Measurements from ENCODE around the gene DHRS7. TPM values are rescaled to one million over a fixed set of nuclear protein-coding genes. Genes with fewer than 3 reads are reported as not detected.

The DHRS7 gene
- total and polyA plus RNA-seq, 10 of the 15 experiments (the other 5 are each of a cell fraction or from before 2014, with no cell fraction given) = 55.0 to 99.8 (median 62.2) TPM

DNA sequence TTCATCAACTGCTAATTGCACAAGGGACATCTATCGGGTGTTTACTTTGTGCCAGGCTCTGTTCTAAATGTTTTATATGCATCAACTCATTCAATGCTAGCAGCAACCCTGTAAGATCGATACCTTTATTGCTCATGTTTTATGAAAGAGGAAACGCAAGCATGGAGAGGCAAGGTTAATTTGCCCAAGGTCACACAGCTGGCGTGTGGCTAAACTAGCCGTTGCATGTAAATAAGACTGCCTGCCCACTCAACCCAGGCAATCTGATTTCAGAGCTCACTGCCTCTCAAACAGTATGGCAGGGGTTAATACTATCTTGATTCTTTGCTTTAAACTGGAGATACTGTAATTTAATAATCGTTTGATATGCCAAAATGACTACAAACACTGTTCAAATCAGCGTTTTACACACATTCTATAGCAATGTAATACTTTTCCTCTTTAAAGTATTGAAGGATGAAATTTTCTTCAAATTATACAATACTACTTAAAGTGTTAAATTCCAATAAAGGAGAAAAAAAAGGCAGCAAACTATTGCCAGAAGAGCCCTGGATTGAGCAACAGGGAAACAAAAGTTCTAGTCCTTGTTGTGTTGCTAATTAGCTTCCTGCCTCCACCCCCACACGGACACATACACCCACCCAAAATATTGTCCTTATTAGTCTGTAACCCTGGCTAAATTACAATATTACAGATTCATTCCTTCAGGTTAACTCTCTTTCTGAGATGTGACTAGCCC is 39.1 kb upstream of the DHRS7 start:
- ChIA-PET CTCF (interaction anchor here (0.6 to 5.5 kb wide), 16 partner anchors 8 to 356 kb away, joined by 3 to 42 read pairs (median 6); partner anchors contain the start of gene PPM1A), RAD21 (ENCODE audit: unreplicated experiment) (interaction anchor here (0.9 to 15.8 kb wide), 14 partner anchors 9 to 147 kb away, joined by 3 to 446 read pairs (median 10); partner anchors contain the start of genes DHRS7 and PPM1A), SMC1A (ENCODE audit: uncharacterized antibody, unreplicated experiment) (interaction anchor here (0.7 to 17.6 kb wide), 15 partner anchors 8 to 240 kb away, joined by 3 to 303 read pairs (median 5); partner anchors contain the start of gene PPM1A), POLR2A (interaction anchor here (0.6 to 19.5 kb wide), 8 partner anchors 9 to 139 kb away, joined by 3 to 251 read pairs (median 8); partner anchors contain the start of gene PPM1A)
- Histone ChIP-seq H3K4me1 (ENCODE audit: control insufficient read depth, insufficient read depth, low read length) (peaks cover 44% of the 10 kb centered on the region), H3K4me2 (ENCODE audit: control insufficient read depth, insufficient read depth) (peak overlapping the region; percentile 87), H3K27ac (ENCODE audit: control insufficient read depth, insufficient read depth) (peak overlapping the region; percentile 91), H3K9ac (ENCODE audit: control insufficient read depth, insufficient read depth, low read length) (peak overlapping the region; percentile 59), H3K36me3 (ENCODE audit: control insufficient read depth in 2 of 2, insufficient read depth in 2 of 2, low read length in 1 of 2) (no peaks in the 10 kb centered on the region), H2AFZ (ENCODE audit: control insufficient read depth, low read depth, low read length) (peak overlapping the region; percentile 34), H3K27me3 (replicated peaks in 1 of 2; ENCODE audit: control insufficient read depth in 2 of 2, insufficient read depth in 2 of 2, low read length in 1 of 2) (no peaks in the 10 kb centered on the region), H3K9me3 (replicated peaks; ENCODE audit: control insufficient read depth, insufficient read depth, low read length) (peaks cover 4% of the 10 kb centered on the region), H3K79me2 (ENCODE audit: control insufficient read depth, insufficient read depth, low read length) (no peaks in the 10 kb centered on the region; the same call in 1 of the 2 replicates), H3K4me3 (peak overlapping the region; percentile 43; the same call in 1 of the 2 replicates), H4K20me1 (ENCODE audit: control insufficient read depth, insufficient read depth) (no peaks in the 10 kb centered on the region)
- WGBS (ENCODE audit: insufficient coverage, insufficient replicate concordance, low lambda C conversion rate, missing lambda C conversion rate) = 0% methylated on average over 8 of the region's 8 CpGs
- BruUV-seq (replicated peaks) = TSS peak; percentile 78
- DNase-seq (ENCODE audit: low read depth, low spot score) (peak; percentile 90), ATAC-seq (peak; percentile 78), FAIRE-seq (peak; percentile 93)
- intact Hi-C loops (cut with micrococcal nuclease; ENCODE audit: unreplicated experiment) = loop anchor here (1.0 kb wide), 1 partner anchor 8 kb away; no protein-coding TSS in a partner anchor
- in situ Hi-C loops (cut with MboI) = no loop called here
- TF ChIP-seq, protein P1, sequence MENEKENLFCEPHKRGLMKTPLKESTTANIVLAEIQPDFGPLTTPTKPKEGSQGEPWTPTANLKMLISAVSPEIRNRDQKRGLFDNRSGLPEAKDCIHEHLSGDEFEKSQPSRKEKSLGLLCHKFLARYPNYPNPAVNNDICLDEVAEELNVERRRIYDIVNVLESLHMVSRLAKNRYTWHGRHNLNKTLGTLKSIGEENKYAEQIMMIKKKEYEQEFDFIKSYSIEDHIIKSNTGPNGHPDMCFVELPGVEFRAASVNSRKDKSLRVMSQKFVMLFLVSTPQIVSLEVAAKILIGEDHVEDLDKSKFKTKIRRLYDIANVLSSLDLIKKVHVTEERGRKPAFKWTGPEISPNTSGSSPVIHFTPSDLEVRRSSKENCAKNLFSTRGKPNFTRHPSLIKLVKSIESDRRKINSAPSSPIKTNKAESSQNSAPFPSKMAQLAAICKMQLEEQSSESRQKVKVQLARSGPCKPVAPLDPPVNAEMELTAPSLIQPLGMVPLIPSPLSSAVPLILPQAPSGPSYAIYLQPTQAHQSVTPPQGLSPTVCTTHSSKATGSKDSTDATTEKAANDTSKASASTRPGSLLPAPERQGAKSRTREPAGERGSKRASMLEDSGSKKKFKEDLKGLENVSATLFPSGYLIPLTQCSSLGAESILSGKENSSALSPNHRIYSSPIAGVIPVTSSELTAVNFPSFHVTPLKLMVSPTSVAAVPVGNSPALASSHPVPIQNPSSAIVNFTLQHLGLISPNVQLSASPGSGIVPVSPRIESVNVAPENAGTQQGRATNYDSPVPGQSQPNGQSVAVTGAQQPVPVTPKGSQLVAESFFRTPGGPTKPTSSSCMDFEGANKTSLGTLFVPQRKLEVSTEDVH (IDR thresholded peaks at IDR 0.05; ENCODE audit: low read depth, partially characterized antibody) = no peak
- TF ChIP-seq CREM (IDR thresholded peaks at IDR 0.05; ENCODE audit: low read depth) = peak; percentile 80
- TF ChIP-seq, protein P2, sequence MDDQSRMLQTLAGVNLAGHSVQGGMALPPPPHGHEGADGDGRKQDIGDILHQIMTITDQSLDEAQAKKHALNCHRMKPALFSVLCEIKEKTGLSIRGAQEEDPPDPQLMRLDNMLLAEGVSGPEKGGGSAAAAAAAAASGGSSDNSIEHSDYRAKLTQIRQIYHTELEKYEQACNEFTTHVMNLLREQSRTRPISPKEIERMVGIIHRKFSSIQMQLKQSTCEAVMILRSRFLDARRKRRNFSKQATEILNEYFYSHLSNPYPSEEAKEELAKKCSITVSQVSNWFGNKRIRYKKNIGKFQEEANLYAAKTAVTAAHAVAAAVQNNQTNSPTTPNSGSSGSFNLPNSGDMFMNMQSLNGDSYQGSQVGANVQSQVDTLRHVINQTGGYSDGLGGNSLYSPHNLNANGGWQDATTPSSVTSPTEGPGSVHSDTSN (IDR thresholded peaks at IDR 0.05; ENCODE audit: insufficient replicate concordance, low read depth, low read length) = peak; percentile 37
- TF ChIP-seq TCF3 (IDR thresholded peaks at IDR 0.05; ENCODE audit: borderline replicate concordance, insufficient read depth, low read depth, low read length) = peak; percentile 98
- TF ChIP-seq JUNB (IDR thresholded peaks at IDR 0.05) = peak; percentile 56
- TF ChIP-seq RUNX3 (IDR thresholded peaks at IDR 0.05; ENCODE audit: low read length) = peak; percentile 94
- TF ChIP-seq GATAD2B (conservative IDR thresholded peaks at IDR 0.05; ENCODE audit: low read depth) = peak; percentile 36; the same call in 1 of the 2 replicates
- no peak for TF ChIP-seq MEF2B (IDR thresholded peaks at IDR 0.05; ENCODE audit: partially characterized antibody, poor library complexity, severe bottlenecking)
- TF ChIP-seq NR2F1 (conservative IDR thresholded peaks at IDR 0.05) = peak; percentile 99
- no peak for TF ChIP-seq HCFC1 (IDR thresholded peaks at IDR 0.05; ENCODE audit: low read length)
- TF ChIP-seq EP300 (IDR thresholded peaks at IDR 0.05; ENCODE audit: borderline replicate concordance in 1 of 2, control insufficient read depth in 1 of 2, low read depth in 2 of 2, low read length in 2 of 2) = peak; percentile 77 to 88; a peak in 3 of 4 replicates
- TF ChIP-seq, protein P3, sequence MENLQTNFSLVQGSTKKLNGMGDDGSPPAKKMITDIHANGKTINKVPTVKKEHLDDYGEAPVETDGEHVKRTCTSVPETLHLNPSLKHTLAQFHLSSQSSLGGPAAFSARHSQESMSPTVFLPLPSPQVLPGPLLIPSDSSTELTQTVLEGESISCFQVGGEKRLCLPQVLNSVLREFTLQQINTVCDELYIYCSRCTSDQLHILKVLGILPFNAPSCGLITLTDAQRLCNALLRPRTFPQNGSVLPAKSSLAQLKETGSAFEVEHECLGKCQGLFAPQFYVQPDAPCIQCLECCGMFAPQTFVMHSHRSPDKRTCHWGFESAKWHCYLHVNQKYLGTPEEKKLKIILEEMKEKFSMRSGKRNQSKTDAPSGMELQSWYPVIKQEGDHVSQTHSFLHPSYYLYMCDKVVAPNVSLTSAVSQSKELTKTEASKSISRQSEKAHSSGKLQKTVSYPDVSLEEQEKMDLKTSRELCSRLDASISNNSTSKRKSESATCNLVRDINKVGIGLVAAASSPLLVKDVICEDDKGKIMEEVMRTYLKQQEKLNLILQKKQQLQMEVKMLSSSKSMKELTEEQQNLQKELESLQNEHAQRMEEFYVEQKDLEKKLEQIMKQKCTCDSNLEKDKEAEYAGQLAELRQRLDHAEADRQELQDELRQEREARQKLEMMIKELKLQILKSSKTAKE (IDR thresholded peaks at IDR 0.05; ENCODE audit: low read depth, poor library complexity, severe bottlenecking) = no peak
- TF ChIP-seq NFXL1 (IDR thresholded peaks at IDR 0.05; ENCODE audit: borderline replicate concordance) = no peak
- 0 out of 2 replicates have a peak, but pooled peaks have one; percentile 15 for TF ChIP-seq PML (IDR thresholded peaks at IDR 0.05; ENCODE audit: low read length)
- TF ChIP-seq EGR1 (IDR thresholded peaks at IDR 0.05; ENCODE audit: borderline replicate concordance in 1 of 2, low read depth in 2 of 2, low read length in 2 of 2) = peak in 1 of 2 experiments; percentile 73; a peak in 2 of 3 replicates
- no peak for TF ChIP-seq CREB1 (IDR thresholded peaks at IDR 0.05; ENCODE audit: low read depth)

Data from GM12878 (cell line).